Measurements from ENCODE around the gene PPP3R1.

GRCh38 chr2:68188831-68189230 lies 63.5 kb downstream of the PPP3R1 start:
- TF ChIP-seq CTCF (IDR thresholded peaks at IDR 0.05; ENCODE audit: extremely low read depth in 1 of 2, insufficient read depth in 1 of 2, low read depth in 1 of 2, low read length in 2 of 2) (no peak), EZH2 (IDR thresholded peaks at IDR 0.05; ENCODE audit: borderline replicate concordance, low read depth, low read length, severe bottlenecking) (no peak), POLR2AphosphoS5 (IDR thresholded peaks at IDR 0.05; ENCODE audit: insufficient read depth, low read depth, low read length) (no peak), POLR2A (IDR thresholded peaks at IDR 0.05; ENCODE audit: low read depth, low read length) (no peak), JUN (IDR thresholded peaks at IDR 0.05; ENCODE audit: borderline replicate concordance, insufficient read depth, insufficient read length, low read depth) (no peak), MAX (IDR thresholded peaks at IDR 0.05; ENCODE audit: insufficient read depth, insufficient read length) (no peak), MYC (IDR thresholded peaks at IDR 0.05; ENCODE audit: low read depth, low read length) (no peak), GATA2 (IDR thresholded peaks at IDR 0.05; ENCODE audit: insufficient read depth, insufficient read length, low read depth, low read length) (no peak)

Measured in endothelial cell of umbilical vein (primary cell).